ENCODE data around the gene CCDC85C.

- no peak for TF ChIP-seq POLR2A (IDR thresholded peaks at IDR 0.05; ENCODE audit: low read length)
- TF ChIP-seq GATA1 (IDR thresholded peaks at IDR 0.05; ENCODE audit: low read depth, low read length), result no peak
These were observed 6.0 kb downstream of the CCDC85C start for GRCh38 chr14:99597911-99598600.

Data from erythroblast (primary cell).